Stimulated activated CD4-positive, alpha-beta T cell treated with anti-CD3 and anti-CD28 coated beads, Interleukin-1b, Interleukin-23, amount 100 ng/mL, for 1 hour (primary cell): Measurements from ENCODE around the gene SEC31B.

ENCODE experiments used
- DNase-seq, 2 donors: peaks; one replicate each; pipeline ENCODE4 v3.0.0-alpha.2; 2020; ENCODE audit warnings: low read depth in 2 of 2

SEC31B gene

DNA sequence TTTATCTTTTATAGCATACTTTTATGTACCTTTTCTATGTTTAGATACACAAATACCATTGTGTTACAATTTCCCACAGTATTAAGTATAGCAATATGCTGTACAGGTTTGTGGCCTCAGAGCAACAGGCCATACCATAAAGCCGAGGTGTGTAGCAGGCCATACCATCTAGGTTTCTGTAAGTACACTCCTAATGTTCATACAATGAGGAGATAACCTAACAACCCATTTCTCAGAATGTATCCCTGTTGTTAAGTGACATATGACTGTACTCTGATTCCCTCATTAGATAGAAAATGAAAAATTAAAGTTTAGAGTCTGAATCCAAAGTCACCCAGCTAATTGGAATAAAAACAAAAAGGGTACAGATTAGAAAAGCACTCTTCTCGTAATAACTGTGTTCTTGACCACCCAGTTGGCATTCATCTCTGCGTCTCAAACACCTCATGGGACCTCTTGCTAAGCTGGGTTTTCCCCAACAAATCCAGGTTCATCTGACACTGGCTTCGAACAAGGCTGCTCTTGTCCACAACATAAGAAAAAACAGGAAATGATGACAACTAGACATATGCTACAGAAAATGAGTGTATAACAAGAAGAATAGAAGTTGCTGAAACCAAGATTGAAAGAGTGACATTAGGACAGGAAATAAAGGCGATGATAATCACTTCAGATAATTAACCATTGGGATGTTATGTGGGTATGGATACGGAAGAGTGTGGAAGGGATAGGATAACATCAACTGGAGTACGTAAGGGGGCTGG lies 8.6 kb upstream of the SEC31B start:
- no peak for DNase-seq

DNA sequence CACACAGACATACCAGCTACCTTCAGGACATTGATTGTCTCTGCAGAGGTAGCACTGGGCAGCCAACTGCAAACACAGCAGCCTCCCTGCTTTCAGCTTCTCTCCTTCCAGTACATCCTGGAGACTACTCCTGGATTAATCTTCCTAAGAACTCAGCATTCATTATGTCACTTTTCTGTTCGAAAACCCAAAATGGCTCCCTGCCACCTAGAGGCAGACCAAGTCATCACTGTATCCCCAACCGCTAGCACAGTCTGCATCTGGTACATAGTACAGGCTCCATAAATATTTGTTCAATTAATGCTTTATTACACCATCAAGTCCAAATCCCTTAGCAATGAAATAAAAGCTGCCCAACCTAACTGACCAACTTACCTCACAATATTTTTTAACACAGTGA lies 5.0 kb upstream of the SEC31B start:
- DNase-seq = no peak

GRCh38 chr10:100524206-100524605 lies 4.5 kb upstream of the SEC31B start:
- no peak for DNase-seq

DNA sequence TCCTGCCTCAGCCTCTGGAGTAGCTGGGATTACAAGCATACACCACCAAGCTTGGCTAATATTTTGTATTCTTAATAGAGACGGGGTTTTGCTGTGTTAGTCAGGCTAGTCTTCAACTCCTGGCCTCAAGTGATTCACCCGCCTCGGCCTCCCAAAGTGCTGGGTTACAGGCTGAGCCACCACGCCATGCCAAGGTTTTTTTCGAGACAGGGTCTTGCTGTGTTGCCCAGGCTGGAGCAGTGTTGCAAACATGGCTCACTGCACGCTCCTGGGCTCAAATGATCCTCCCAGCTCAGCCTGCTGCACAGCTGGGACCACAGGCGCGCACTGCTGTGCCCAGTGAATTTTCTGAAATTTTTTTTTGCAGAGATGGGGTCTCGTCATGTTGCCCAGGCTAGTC lies 3.3 kb upstream of the SEC31B start:
- DNase-seq = no peak

DNA sequence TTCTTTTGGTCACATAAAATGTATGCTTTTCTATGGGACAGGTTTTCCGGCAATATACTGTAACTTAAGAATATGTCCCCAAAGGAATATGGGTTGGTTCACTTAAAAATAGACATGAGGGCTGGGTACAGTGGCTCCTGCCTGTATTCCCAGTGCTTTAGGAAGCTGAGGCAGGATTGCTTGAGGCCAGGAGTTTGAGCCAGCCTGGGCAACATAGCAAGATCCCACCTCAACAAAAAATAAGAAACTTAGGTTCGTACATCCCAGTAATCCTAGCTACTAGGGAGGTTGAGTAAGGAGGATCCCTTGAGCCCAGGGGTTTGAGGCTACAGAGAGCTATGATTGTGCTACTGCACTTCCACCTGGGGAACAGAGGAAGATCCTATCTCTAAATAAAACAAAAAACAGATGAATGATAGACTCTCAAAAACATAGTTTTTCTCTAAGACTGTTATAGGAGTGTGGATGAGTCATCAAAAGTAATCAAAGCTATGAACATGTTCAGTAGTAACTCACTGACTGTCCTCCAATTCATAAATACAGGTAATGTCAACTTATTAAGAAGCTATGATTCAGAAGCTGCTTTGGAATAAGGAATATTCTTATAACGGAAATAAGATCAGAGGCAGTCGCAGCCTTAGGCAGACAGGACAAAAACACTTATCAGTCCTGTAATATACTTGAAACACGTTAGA lies 2.6 kb upstream of the SEC31B start:
- no peak for DNase-seq

- DNase-seq = no peak
Observed at GRCh38 chr10:100520811-100521210, 1.1 kb upstream of the SEC31B start.

DNA sequence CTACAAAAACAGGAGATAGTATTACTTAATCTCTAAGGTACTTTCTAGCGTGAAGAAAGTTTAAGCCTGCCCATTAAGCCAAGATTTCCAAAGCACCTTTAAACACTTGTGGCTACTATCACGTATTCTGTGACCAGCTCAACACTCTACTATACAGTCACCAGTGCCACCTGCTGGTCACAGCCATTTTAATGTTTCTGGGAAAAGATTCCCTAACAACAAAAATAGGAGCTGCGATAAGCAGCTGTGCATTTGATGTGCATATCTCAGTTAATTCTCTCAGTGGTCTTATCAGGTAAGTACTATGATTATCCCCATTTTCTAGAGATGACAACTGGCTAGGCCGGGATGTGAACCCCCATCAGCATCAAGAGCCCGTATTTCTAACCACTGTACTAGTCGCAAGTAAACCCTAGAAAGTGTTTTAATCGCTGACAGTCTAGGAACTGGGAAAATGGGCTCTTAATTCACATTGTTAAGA lies 860 bp downstream of the SEC31B start:
- DNase-seq = peak in 1 of 2 donors; percentile 40

GRCh38 chr10:100516847-100517246 lies 2.8 kb downstream of the SEC31B start:
- no peak for DNase-seq

DNA sequence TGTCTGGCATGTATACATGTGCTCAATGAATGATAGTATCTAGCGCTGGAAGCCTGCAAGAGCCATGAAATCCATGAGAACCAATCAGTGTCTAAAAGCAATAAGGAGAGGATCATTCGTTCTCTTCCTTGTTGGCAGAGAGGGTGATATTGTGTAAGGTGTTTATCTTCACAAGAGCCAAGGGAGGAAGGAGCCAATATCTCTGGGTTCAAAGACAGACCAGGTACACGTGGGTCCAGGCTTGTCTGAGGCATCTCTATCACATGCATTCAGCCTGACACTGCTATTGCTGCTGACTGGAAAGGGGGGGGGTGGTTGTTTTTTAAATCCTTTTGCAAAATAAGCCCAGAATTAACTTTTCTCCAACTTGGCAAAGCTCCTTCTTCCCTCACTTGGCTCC lies 4.0 kb downstream of the SEC31B start:
- DNase-seq = no peak

- peak in 1 of 2 donors; percentile 34 for DNase-seq
Observed at GRCh38 chr10:100510533-100511308, 8.9 kb downstream of the SEC31B start.

DNA sequence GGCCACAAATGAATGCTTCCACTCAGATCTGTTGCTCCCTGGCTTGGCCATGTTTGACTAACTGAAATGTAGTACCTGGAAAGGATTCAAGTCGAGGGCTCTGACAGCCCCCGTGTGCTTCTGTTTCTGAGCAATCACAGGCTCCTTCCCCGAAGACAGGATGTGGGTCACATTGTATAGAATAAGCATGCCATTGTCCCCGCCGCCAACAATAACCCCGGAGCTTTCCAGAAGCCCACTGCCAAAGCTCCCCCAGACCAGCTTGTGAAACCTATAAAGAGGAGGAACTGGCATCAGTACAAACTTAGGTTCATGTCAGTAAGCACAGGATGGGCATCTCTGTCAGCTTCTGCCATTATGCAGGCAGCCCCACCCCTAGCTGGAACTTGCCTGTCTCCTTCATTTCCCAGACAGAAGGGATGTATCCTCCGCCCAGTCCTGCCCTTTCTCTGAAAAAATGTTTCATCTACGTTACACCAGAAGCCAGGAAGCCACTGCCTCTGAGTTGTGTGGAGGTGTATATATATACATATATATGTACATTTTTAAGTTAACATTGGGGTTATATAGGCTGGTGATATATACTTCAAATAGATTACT lies 10.3 kb downstream of the SEC31B start:
- DNase-seq = peak in 1 of 2 donors; percentile 22

DNA sequence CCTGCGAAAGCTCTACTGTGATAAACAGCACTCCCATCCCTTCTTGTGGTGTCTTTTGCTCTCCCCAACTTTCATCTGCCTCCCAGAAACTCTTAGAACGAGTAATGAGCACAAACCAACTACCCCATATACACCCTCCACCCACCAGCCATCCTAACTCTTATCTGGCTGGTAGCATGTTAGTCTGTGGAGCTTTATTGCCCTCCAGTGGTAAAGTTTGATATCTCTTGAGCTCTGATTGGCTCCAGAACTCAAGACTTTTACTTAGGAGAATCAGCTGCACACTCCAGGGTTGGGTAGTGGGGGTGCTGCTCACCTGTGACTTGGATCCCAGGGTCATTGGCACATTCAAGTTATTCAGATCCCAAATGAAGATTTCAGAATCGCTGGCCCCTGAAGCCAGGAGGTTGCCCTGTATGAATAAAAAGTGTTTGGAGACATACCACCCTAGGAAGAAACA lies 10.9 kb downstream of the SEC31B start:
- no peak for DNase-seq

DNA sequence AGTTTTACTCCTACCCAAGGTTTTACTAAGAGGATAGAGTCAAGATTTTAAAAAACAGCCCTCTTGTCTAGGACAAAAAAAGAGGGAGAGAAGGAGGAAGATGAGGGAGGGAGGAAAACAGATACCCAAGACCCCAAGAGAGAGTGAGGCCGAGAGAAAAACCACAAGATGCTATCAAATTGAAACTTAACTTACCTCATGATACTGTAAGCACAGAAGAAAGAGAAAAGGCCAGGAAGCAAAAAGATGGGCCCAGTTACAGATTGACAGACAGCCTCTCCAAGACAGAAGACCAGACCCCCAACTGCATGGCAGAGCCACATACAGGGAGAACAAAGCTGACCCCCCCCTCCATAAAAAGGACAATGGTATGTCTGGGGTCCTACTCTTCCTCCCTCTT lies 11.4 kb downstream of the SEC31B start:
- no peak for DNase-seq

DNA sequence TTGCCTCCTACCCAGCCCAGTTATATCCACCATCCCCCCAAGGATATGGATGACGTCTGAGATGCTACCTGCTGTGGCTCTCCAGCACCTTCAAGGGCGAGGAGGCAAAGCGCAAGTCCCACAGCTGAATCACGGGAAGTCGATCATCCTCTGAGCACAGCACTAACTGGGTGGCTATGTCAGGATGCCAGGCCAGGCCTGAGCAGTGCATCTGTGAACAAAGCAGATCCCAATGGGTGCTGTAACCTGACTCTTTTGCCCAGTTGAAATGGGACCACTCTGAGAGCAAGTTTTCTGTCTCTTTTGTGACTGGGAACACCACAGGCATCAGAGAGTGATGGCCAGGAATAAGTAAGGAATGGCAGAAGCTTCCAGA lies 12.3 kb downstream of the SEC31B start:
- no peak for DNase-seq

DNA sequence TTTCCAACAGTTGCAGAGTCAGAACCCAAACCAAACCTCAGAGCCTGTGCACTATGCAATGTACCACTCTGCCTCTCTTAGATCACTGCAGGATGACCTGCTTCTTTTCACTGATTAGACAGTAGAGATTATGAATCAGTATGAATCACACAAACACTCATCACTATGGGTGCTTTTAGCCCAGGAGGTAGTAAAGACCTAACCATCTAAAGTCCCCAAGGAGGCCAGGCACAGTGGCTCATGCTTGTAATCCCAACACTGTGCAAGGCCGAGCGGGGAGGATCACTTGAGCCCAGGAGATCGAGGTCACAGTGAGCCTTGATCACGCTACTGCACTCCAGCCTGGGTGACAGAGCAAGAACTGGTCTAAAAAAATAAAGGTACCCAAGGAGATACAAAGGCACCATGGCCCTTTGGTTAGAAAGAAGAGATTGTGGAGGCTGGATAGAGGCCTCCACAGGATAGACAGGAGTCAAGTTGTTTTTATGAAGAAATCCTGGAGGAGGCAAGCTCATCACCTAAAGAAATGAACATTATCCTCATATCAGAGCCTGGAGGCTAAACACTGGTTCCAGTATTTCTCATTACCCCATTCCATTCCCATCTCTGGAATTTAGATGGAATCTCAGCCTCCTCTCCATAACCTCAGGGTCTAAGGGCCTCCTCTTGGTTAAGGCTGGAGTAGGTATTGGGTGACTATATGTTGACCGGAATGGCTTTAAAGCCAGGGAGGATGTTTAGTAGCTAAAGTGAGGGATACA lies 12.9 kb downstream of the SEC31B start:
- no peak for DNase-seq

GRCh38 chr10:100505164-100505563 lies 14.5 kb downstream of the SEC31B start:
- no peak for DNase-seq

GRCh38 chr10:100504096-100504495 lies 15.6 kb downstream of the SEC31B start:
- DNase-seq = no peak

- DNase-seq = no peak
Observed at GRCh38 chr10:100502926-100503494, 16.7 kb downstream of the SEC31B start.

GRCh38 chr10:100501423-100501822 lies 18.2 kb downstream of the SEC31B start:
- no peak for DNase-seq

DNA sequence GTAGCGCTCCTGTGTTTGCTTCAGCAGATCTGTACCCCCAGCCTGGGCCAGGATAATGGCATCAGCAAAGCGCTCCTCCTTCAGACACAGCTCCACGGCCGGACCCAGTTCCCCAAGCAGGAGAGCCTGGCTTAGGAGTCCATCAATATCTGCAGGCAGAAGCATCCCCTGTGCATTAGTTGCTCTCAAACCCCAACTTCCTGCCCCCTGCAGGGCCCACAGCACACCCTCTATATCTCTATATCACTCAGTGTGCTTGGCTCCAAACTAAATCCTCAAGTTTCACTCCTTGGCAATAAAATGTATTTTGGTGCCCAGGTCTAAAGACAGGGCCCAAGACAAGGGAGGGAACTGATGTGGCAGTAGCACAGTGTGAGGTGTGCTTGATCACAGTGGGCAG lies 21.6 kb downstream of the SEC31B start:
- DNase-seq = no peak

DNA sequence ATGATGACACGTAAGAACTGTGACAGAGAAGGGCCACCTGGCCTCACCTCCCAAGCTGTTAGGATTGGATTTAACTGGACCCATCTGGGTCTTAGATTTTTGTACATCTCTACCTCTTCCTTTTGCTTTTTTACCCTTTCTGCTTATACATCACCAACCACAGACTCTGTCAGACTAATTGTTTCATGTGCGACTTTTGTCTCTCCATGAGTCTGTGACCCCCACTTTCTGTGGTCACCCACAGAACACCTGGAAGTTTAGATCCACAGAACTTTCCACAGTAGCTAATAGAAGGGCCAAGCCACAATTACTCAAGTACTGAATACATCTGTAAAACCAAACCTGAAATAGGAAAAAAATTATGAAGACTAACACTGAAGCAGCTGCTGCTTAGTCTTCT lies 23.1 kb downstream of the SEC31B start:
- DNase-seq = no peak
